GM23248 (cell line): ENCODE data around the gene CRYBB2. TPM values are rescaled to one million over a fixed set of nuclear protein-coding genes. Genes with fewer than 3 reads are reported as not detected.

ENCODE experiments used
- DNase-seq: peaks from one replicate; pipeline ENCODE4 v3.0.0-alpha.2; 2015
- H2AFZ ChIP-seq: fragments of 200-600 bp; sonication (generic); 2 replicates; pipeline ENCODE4 v1.6.1; 2016; ENCODE audit warnings: antibody characterized with exemption
- H3F3A ChIP-seq: fragments of 200-600 bp; sonication (generic); 2 replicates; pipeline ENCODE4 v1.6.1; 2016; ENCODE audit warnings: mild to moderate bottlenecking, antibody characterized with exemption, mixed run types; ENCODE audit not compliant: insufficient read depth
- H3K27ac ChIP-seq: fragments of 200-600 bp; sonication (generic); 2 replicates; pipeline ENCODE4 v1.5.1; 2016; ENCODE audit warnings: mild to moderate bottlenecking
- H3K27me3 ChIP-seq: fragments of 200-600 bp; sonication (generic); replicated peaks from 2 replicates; pipeline ENCODE4 v1.6.1; 2016; ENCODE audit warnings: mild to moderate bottlenecking; ENCODE audit not compliant: insufficient read depth
- H3K36me3 ChIP-seq: fragments of 200-600 bp; sonication (generic); 2 replicates; pipeline ENCODE4 v1.6.1; 2016; ENCODE audit warnings: low read depth, mild to moderate bottlenecking
- H3K4me1 ChIP-seq: fragments of 200-600 bp; sonication (generic); 2 replicates; pipeline ENCODE4 v1.6.1; 2016; ENCODE audit warnings: mild to moderate bottlenecking; ENCODE audit not compliant: insufficient read depth
- H3K4me2 ChIP-seq: fragments of 200-600 bp; sonication (generic); one replicate; pipeline ENCODE4 v1.6.1; 2016; ENCODE audit warnings: mild to moderate bottlenecking; ENCODE audit not compliant: unreplicated experiment
- H3K4me3 ChIP-seq: fragments of 200-600 bp; sonication (generic); 2 replicates; pipeline ENCODE4 v1.5.1; 2016; ENCODE audit warnings: mild to moderate bottlenecking
- H3K79me2 ChIP-seq: fragments of 200-600 bp; sonication (generic); 2 replicates; pipeline ENCODE4 v1.6.1; 2016; ENCODE audit warnings: mild to moderate bottlenecking; ENCODE audit not compliant: insufficient read depth
- H3K9ac ChIP-seq: fragments of 200-600 bp; sonication (generic); 2 replicates; pipeline ENCODE4 v1.6.1; 2016; ENCODE audit warnings: mild to moderate bottlenecking
- H3K9me2 ChIP-seq: fragments of 200-600 bp; sonication (generic); 2 replicates; pipeline ENCODE4 v1.6.1; 2016; ENCODE audit warnings: mixed run types, mild to moderate bottlenecking, moderate library complexity; ENCODE audit not compliant: insufficient read depth
- H3K9me3 ChIP-seq: fragments of 200-600 bp; sonication (generic); one replicate; pipeline ENCODE4 v1.6.1; 2017; ENCODE audit warnings: low read depth
- H4K20me1 ChIP-seq: fragments of 200-600 bp; sonication (generic); 2 replicates; pipeline ENCODE4 v1.6.0; 2016; ENCODE audit not compliant: insufficient read depth
- EZH2 ChIP-seq: fragments of 200-600 bp; sonication (generic); IDR thresholded peaks from 2 replicates; pipeline ENCODE4 v1.6.1; 2018; ENCODE audit warnings: antibody characterized with exemption, mild to moderate bottlenecking; ENCODE audit not compliant: insufficient read depth, poor library complexity, severe bottlenecking
- EZH2phosphoT487 ChIP-seq: fragments of 200-600 bp; sonication (generic); IDR thresholded peaks from 2 replicates; pipeline ENCODE4 v1.6.1; 2018; ENCODE audit warnings: antibody characterized with exemption, moderate library complexity, mild to moderate bottlenecking, low read depth; ENCODE audit not compliant: insufficient read depth
- WGBS, 2 experiments: methylation state at CpG; one replicate each; pipeline ENCODE4 v1.1.6; 2015 to 2017; ENCODE audit warnings: low lambda C conversion rate in 2 of 2, low coverage in 1 of 2; ENCODE audit errors: missing lambda C conversion rate in 2 of 2; 5-methylcytosine and 5-hydroxymethylcytosine counted together
- in situ Hi-C: fragments of 300-500 bp; cut with MboI; formaldehyde crosslinking; loops from 2 replicates; pipeline ENCODE4 v1.15.0; 2020
- polyA plus RNA-seq: library from polyadenylated mRNA; unstranded; fragments of >200 nt; fragmentation: Nextera tagmentation; extraction: Ambion mirVana; gene quantifications from 2 replicates; pipeline ENCODE4 v1.2.1, GENCODE V29; 2016
- total RNA-seq: library from RNA; depleted of rRNA; stranded (reverse); fragments of >200 nt; shearing (Covaris generic); gene quantifications from 2 replicates; pipeline ENCODE4 v1.2.3, GENCODE V29; 2014

CRYBB2 gene
- total and polyA plus RNA-seq, 2 experiments from 2014 or later: not detected

GRCh38 chr22:25182131-25183110, 37.0 kb upstream of the CRYBB2 start:
- Histone ChIP-seq H2AFZ (no peak overlapping the region), H3K79me2 (no peaks in the 10 kb centered on the region), H3K27me3 (0 out of 2 replicates have a peak, but pooled peaks cover 3% of the 10 kb centered on the region), H3K4me3 (no peak overlapping the region), H3K4me2 (no peak overlapping the region), H3K27ac (no peak overlapping the region), H3K4me1 (no peaks in the 10 kb centered on the region), H3F3A (no peaks in the 10 kb centered on the region), H3K36me3 (no peaks in the 10 kb centered on the region), H3K9ac (no peak overlapping the region), H3K9me2 (no peaks in the 10 kb centered on the region), H3K9me3 (no peaks in the 10 kb centered on the region), H4K20me1 (no peaks in the 10 kb centered on the region)
- WGBS, 2 experiments: 36 to 45% methylated on average over 8 to 10 of the region's 10 CpGs
- TF ChIP-seq EZH2: no peak
- TF ChIP-seq EZH2phosphoT487: no peak
- in situ Hi-C loops: no loop called here
- peak; percentile 3 for DNase-seq

GRCh38 chr22:25183949-25184619, 35.4 kb upstream of the CRYBB2 start:
- Histone ChIP-seq H4K20me1 (no peaks in the 10 kb centered on the region), H3K4me3 (no peak overlapping the region), H3F3A (no peaks in the 10 kb centered on the region), H3K36me3 (no peaks in the 10 kb centered on the region), H3K27ac (no peak overlapping the region), H3K79me2 (no peaks in the 10 kb centered on the region), H3K27me3 (0 out of 2 replicates have a peak, but pooled peaks cover 3% of the 10 kb centered on the region), H3K4me2 (no peak overlapping the region), H3K9ac (no peak overlapping the region), H3K9me3 (no peaks in the 10 kb centered on the region), H3K9me2 (no peaks in the 10 kb centered on the region), H2AFZ (no peak overlapping the region), H3K4me1 (no peaks in the 10 kb centered on the region)
- DNase-seq: no peak
- 52 to 56% methylated on average over 12 of the region's 12 CpGs for WGBS, 2 experiments
- in situ Hi-C loops: no loop called here
- TF ChIP-seq EZH2phosphoT487 (no peak), EZH2 (no peak)

- in situ Hi-C loops: no loop called here
These were observed 33.3 kb upstream of the CRYBB2 start for GRCh38 chr22:25186140-25186539.

GRCh38 chr22:25187469-25187868, 32.0 kb upstream of the CRYBB2 start:
- in situ Hi-C loops: no loop called here
- H3K9me3 ChIP-seq: no peaks in the 10 kb centered on the region
- H3F3A ChIP-seq: no peaks in the 10 kb centered on the region
- H3K9ac ChIP-seq: no peak overlapping the region
- no peaks in the 10 kb centered on the region for H3K4me1 ChIP-seq
- TF ChIP-seq EZH2 (no peak), EZH2phosphoT487 (no peak)
- 0 out of 2 replicates have a peak, but pooled peaks cover 2% of the 10 kb centered on the region for H3K27me3 ChIP-seq
- no peak overlapping the region for H3K4me2 ChIP-seq
- no peak overlapping the region for H3K27ac ChIP-seq
- no peak overlapping the region for H3K4me3 ChIP-seq
- H4K20me1 ChIP-seq: no peaks in the 10 kb centered on the region
- H3K79me2 ChIP-seq: no peaks in the 10 kb centered on the region
- H3K9me2 ChIP-seq: no peaks in the 10 kb centered on the region
- H3K36me3 ChIP-seq: no peaks in the 10 kb centered on the region
- H2AFZ ChIP-seq: no peak overlapping the region
- WGBS, 2 experiments: 54 to 56% methylated on average over 6 of the region's 6 CpGs
- no peak for DNase-seq

More at GRCh38 chr22:25186140-25186539, 33.3 kb upstream of the CRYBB2 start:
- no peaks in the 10 kb centered on the region for H3K79me2 ChIP-seq
- H3F3A ChIP-seq: no peaks in the 10 kb centered on the region
- no peak overlapping the region for H3K9ac ChIP-seq
- H3K27me3 ChIP-seq: 0 out of 2 replicates have a peak, but pooled peaks cover 3% of the 10 kb centered on the region
- H4K20me1 ChIP-seq: no peaks in the 10 kb centered on the region
- no peaks in the 10 kb centered on the region for H3K9me3 ChIP-seq
- no peak overlapping the region for H3K4me3 ChIP-seq
- no peaks in the 10 kb centered on the region for H3K36me3 ChIP-seq
- no peak overlapping the region for H3K4me2 ChIP-seq
- WGBS, 2 experiments: 44 to 48% methylated on average over 3 of the region's 3 CpGs
- no peak for TF ChIP-seq EZH2phosphoT487
- H3K4me1 ChIP-seq: no peaks in the 10 kb centered on the region
- H3K27ac ChIP-seq: no peak overlapping the region
- no peak for DNase-seq
- H3K9me2 ChIP-seq: no peaks in the 10 kb centered on the region
- no peak overlapping the region for H2AFZ ChIP-seq
